HFFc6 (cell line): ENCODE results near the gene PIMREG. TPM values are rescaled to one million over a fixed set of nuclear protein-coding genes. Genes with fewer than 3 reads are reported as not detected.

Experiments
- DNase-seq: peaks from one replicate; pipeline ENCODE4 v3.0.0-alpha.2; 2018
- H3K27ac Mint-ChIP-seq: 2 replicates; pipeline ENCODE4 v1.8.0; 2020; ENCODE audit warnings: mild to moderate bottlenecking, mixed read lengths
- H3K27me3 Mint-ChIP-seq: 2 replicates; pipeline ENCODE4 v1.8.0; 2021; ENCODE audit warnings: mild to moderate bottlenecking, moderate library complexity, mixed read lengths; ENCODE audit not compliant: insufficient read depth
- H3K36me3 Mint-ChIP-seq: 2 replicates; pipeline ENCODE4 v1.8.0; 2021; ENCODE audit warnings: low read depth, mixed read lengths
- H3K4me1 Mint-ChIP-seq: 2 replicates; pipeline ENCODE4 v1.8.0; 2020; ENCODE audit warnings: low read depth, mixed read lengths
- H3K4me3 Mint-ChIP-seq: 2 replicates; pipeline ENCODE4 v1.8.0; 2020; ENCODE audit warnings: mild to moderate bottlenecking, moderate library complexity, mixed read lengths
- H3K9me3 Mint-ChIP-seq: 2 replicates; pipeline ENCODE4 v1.8.0; 2020; ENCODE audit warnings: mild to moderate bottlenecking, mixed read lengths
- CTCF ChIP-seq: fragments of 200-600 bp; sonication (generic); IDR thresholded peaks from 2 replicates; pipeline ENCODE4 v1.5.0; 2021; ENCODE audit warnings: antibody characterized with exemption, mild to moderate bottlenecking
- total RNA-seq, 6 experiments: library from RNA; stranded (reverse); fragmentation: NEBNext Ultra II Directional; extraction: Animal tissue kit (Norgen Biotek cat#: 25700); gene quantifications; 2 replicates in 1 of 6; 3 replicates in 5 of 6; pipeline ENCODE4 v1.2.3, GENCODE V29; 2021

Gene PIMREG
- total RNA-seq, 6 experiments from 2014 or later, result 17.0 to 42.5 (median 38.7) TPM

DNA sequence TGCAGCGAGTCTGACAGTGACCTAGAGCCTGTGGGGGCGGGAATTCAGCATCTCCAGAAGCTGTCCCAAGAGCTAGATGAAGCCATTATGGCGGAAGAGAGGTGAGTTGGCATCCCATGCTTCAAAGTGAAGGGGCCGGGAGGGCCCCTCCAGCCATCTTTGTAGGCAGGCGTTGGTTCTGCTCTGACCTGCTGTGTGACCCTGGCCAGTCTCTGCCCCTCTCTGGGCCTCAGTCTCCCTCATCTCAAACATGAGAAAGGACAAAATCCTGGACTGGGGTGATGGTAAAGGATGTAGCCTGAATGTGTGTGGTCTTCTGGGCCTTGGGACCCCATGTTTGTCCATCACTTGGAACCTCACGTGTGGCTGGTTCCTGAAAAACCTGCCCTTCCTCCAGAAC is 5.1 kb downstream of the PIMREG start:
- H3K4me1 Mint-ChIP-seq, result peaks cover 11% of the 10 kb centered on the region

DNA sequence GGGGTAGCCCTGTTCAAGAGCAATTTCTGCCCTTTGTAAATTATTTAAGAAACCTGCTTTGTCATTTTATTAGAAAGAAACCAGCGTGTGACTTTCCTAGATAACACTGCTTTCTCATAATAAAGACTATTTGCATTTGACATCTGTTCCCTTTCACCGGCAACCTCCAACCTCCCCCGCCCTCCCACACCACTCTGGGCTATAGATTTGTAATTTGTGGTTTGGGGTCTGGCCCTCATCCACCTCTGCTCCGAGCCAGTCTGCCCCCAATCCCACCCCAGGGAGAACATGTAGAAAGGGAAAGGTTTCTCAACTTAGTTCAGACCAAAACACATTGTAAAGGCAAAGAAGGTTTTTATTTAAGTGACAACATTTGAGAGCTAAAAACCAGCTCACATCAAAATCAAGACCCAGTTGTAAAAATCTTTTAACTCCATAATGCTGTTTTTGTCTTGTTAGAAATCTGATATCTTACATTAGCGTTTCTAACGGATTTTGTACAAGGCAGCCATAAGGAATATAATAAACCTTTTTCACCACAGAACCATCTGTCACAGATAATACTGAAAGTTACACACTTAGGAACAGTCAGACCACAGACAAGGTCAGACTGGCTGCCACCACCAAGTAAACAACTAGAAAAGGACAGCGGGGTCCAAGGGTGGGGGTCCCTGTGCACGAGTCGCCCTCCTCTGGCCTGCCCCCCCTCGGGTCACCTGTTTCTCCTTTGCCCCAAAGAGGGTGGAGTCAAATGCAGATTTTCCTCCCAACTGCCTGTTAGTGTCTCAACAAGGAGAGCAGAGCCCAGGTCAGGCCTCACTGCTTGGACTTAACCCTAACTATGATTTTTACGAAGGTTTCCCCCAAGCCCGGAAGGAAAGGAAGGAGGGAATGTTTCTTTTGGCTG is 6.9 kb downstream of the PIMREG start:
- DNase-seq, result no peak
- TF ChIP-seq CTCF, result no peak
- peaks cover 2% of the 10 kb centered on the region; the same call in 1 of the 2 replicates for H3K27me3 Mint-ChIP-seq
- H3K27ac Mint-ChIP-seq, result no peak overlapping the region
- peaks cover under 1% of the 10 kb centered on the region; the same call in 1 of the 2 replicates for H3K4me1 Mint-ChIP-seq
- H3K9me3 Mint-ChIP-seq, result no peaks in the 10 kb centered on the region
- H3K4me3 Mint-ChIP-seq, result no peak overlapping the region
- 0 out of 2 replicates have a peak, but pooled peaks cover 7% of the 10 kb centered on the region for H3K36me3 Mint-ChIP-seq

More for the DNA sequence above, 5.1 kb downstream of the PIMREG start:
- TF ChIP-seq CTCF, result no peak
- no peak for DNase-seq
- H3K27me3 Mint-ChIP-seq, result peaks cover 2% of the 10 kb centered on the region
- no peak overlapping the region for H3K4me3 Mint-ChIP-seq
- no peaks in the 10 kb centered on the region for H3K9me3 Mint-ChIP-seq
- H3K27ac Mint-ChIP-seq, result no peak overlapping the region
- H3K36me3 Mint-ChIP-seq, result 0 out of 2 replicates have a peak, but pooled peaks cover 7% of the 10 kb centered on the region

DNA sequence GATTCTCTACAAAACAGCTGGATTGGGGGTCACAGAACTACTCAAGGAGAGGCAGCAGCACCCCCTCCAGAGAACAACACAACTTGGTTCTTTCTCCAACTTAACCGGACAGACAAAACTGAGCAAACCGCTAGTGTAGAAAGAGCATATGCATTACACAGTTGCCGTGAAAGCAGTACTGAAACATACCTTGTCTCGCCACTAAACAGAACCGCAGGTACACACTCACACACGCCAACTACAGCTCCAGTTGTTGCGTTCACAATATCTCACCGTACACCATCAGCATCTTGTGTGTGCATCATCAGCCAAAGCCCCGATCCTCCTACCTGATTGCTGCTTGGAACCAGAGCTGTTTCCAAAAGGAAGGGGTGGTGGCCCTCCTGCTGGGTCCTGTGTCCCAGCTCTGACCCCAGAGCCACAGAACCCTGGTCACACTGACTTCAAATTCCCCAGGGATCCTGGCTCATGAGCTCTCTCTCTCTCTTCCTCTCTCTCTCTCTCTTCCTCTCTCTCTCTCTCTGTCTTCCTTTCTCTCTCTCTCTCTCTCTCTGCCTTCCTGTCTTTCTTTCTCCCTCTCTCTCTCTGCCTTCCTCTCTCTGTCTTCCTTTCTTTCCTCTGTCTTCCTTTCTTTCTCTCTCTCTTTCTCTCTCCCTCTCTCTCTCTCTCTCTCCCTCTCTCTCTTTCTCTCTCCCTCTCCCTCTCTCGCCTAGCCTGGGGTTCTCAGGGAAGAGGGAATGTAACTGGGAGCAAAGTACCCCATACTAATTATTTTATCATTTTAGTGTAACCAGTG is 8.4 kb downstream of the PIMREG start:
- Mint-ChIP-seq H3K27ac (no peak overlapping the region), H3K36me3 (0 out of 2 replicates have a peak, but pooled peaks cover 7% of the 10 kb centered on the region), H3K27me3 (peaks cover 2% of the 10 kb centered on the region), H3K4me1 (peaks cover 15% of the 10 kb centered on the region), H3K9me3 (no peaks in the 10 kb centered on the region), H3K4me3 (no peak overlapping the region)
- no peak for TF ChIP-seq CTCF
- no peak for DNase-seq

DNA sequence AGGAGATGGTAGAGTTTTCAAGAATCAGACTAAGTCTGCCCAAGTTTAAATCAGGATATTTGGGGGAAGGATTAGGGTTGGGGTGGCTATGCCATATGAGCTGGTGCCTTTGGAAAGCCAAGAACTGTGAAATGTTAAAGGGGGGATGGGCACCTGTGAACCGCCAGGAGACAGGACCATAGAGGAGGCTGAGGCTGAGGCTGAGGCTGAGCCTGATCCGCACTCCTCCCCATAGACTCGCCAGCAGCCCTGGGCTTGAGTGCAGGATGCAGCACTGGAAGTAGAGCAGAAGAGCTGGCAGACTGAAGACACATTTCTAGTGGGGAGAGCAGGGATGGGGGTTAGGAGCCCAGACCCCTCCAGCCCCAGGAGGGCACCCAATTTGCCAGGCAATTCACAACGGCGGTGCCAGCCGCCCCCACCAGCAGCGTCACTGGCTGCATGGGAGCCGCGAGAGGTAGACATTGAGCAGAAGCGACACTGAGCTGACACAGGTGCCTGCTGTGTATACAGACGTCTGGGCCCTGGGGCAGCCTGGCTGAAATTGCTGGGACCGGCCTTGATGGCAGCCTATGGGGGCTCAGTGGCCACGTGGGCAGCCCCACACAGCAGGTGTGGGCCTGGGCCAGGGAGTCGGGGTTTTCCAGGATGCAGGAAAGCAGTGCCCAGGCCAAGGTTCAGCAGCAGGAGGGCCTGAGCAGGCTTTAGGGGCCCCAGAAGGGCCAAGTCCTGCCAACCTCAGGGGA is 9.2 kb downstream of the PIMREG start:
- Mint-ChIP-seq H3K9me3 (no peaks in the 10 kb centered on the region), H3K36me3 (0 out of 2 replicates have a peak, but pooled peaks cover 7% of the 10 kb centered on the region), H3K4me3 (no peak overlapping the region), H3K4me1 (peaks cover 16% of the 10 kb centered on the region), H3K27me3 (peaks cover 2% of the 10 kb centered on the region), H3K27ac (no peak overlapping the region)
- no peak for DNase-seq
- TF ChIP-seq CTCF, result no peak
